SU-DHL-6 (cell line): Measurements from ENCODE around the gene PTGIS.

Experiments used
- H2AFZ ChIP-seq: fragments of 200-600 bp; sonication (generic); 2 replicates; pipeline ENCODE4 v1.6.1; 2014; ENCODE audit warnings: low read depth, mild to moderate bottlenecking, moderate library complexity, mixed read lengths, antibody characterized with exemption, low read length; ENCODE audit not compliant: severe bottlenecking
- H3F3A ChIP-seq: fragments of 200-600 bp; shearing (Covaris generic); 2 replicates; pipeline ENCODE4 v1.6.0; 2016; ENCODE audit warnings: antibody characterized with exemption, mild to moderate bottlenecking; ENCODE audit not compliant: insufficient read depth
- H3K27ac ChIP-seq: fragments of 200-600 bp; sonication (generic); 2 replicates; pipeline ENCODE4 v1.5.1; 2016; ENCODE audit warnings: low read depth, mild to moderate bottlenecking, low read length, moderate library complexity, mixed read lengths
- H3K27me3 ChIP-seq: fragments of 200-600 bp; sonication (generic), shearing (Covaris generic); 2 replicates; pipeline ENCODE4 v1.6.0; 2014; ENCODE audit warnings: mild to moderate bottlenecking, low read length
- H3K36me3 ChIP-seq: fragments of 200-600 bp; sonication (generic); 2 replicates; pipeline ENCODE4 v1.6.1; 2014; ENCODE audit warnings: mild to moderate bottlenecking, low read length, mixed read lengths
- H3K4me2 ChIP-seq: fragments of 300-600, 200-600 bp; shearing (Covaris generic), sonication (generic); 2 replicates; pipeline ENCODE4 v1.6.0; 2014; ENCODE audit warnings: low read length, low read depth, mild to moderate bottlenecking; ENCODE audit not compliant: poor library complexity, severe bottlenecking
- H3K4me3 ChIP-seq: fragments of 200-600 bp; sonication (generic); 2 replicates; pipeline ENCODE4 v1.5.1; 2014; ENCODE audit warnings: antibody characterized with exemption, low read length, mild to moderate bottlenecking, mixed read lengths; ENCODE audit not compliant: insufficient read depth, poor library complexity, severe bottlenecking
- H3K79me2 ChIP-seq: fragments of 200-600 bp; sonication (generic); 2 replicates; pipeline ENCODE4 v1.6.1; 2014; ENCODE audit warnings: mild to moderate bottlenecking, low read length, moderate library complexity; ENCODE audit not compliant: insufficient read depth
- H3K9ac ChIP-seq: fragments of 200-600 bp; sonication (generic); 2 replicates; pipeline ENCODE4 v1.7.0; 2014; ENCODE audit warnings: mild to moderate bottlenecking, low read length
- H3K9me2 ChIP-seq: fragments of 200-600 bp; sonication (generic); replicated peaks from 2 replicates; pipeline ENCODE4 v1.6.1; 2014; ENCODE audit warnings: low read length; ENCODE audit not compliant: insufficient read depth
- H3K9me3 ChIP-seq: fragments of 200-600 bp; sonication (generic); 2 replicates; pipeline ENCODE4 v1.6.1; 2014; ENCODE audit warnings: low read length, mixed read lengths; ENCODE audit not compliant: insufficient read depth
- H4K20me1 ChIP-seq: fragments of 200-600 bp; sonication (generic); 2 replicates; pipeline ENCODE4 v1.6.1; 2014; ENCODE audit warnings: low read depth, mild to moderate bottlenecking, antibody characterized with exemption, low read length, moderate library complexity, mixed read lengths
- EZH2phosphoT487 ChIP-seq: fragments of 200-600 bp; sonication (generic), shearing (Covaris generic); conservative IDR thresholded peaks from 2 replicates; pipeline ENCODE4 v1.6.1; 2018; ENCODE audit warnings: mild to moderate bottlenecking, antibody characterized with exemption, low read length, moderate library complexity, mixed read lengths
- TF ChIP-seq, protein P1 (sequence below): fragments of 200-600 bp; sonication (generic); IDR thresholded peaks from one replicate; pipeline ENCODE4 v1.5.1; 2017; ENCODE audit warnings: antibody characterized with exemption, mild to moderate bottlenecking, low read length, moderate library complexity; ENCODE audit not compliant: insufficient read depth, poor library complexity, severe bottlenecking

Gene PTGIS

DNA sequence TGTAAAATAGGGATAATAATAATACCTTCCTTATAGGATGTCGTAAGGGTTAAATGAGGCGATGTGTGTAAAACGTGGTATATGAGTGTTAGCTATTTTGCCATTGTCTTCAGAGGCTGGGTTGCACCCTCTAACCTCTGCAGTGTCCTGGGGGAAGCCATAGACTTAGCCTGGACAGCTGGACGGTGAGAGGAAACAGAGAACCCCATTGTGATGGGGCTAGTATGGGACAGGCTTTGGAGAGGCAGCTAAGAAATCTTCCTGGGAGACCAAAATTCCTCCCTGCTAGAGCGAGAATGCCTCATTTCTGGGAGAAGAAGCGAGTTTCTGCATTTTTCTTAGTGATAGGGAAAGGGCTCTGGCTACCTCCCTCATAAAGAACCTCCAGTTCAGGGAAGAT lies 108.3 kb downstream of the PTGIS start:
- no peaks in the 10 kb centered on the region; the same call in 1 of the 2 replicates for H3K27me3 ChIP-seq
- no peak overlapping the region for H2AFZ ChIP-seq
- no peak overlapping the region for H3K4me3 ChIP-seq
- TF ChIP-seq, protein P1, sequence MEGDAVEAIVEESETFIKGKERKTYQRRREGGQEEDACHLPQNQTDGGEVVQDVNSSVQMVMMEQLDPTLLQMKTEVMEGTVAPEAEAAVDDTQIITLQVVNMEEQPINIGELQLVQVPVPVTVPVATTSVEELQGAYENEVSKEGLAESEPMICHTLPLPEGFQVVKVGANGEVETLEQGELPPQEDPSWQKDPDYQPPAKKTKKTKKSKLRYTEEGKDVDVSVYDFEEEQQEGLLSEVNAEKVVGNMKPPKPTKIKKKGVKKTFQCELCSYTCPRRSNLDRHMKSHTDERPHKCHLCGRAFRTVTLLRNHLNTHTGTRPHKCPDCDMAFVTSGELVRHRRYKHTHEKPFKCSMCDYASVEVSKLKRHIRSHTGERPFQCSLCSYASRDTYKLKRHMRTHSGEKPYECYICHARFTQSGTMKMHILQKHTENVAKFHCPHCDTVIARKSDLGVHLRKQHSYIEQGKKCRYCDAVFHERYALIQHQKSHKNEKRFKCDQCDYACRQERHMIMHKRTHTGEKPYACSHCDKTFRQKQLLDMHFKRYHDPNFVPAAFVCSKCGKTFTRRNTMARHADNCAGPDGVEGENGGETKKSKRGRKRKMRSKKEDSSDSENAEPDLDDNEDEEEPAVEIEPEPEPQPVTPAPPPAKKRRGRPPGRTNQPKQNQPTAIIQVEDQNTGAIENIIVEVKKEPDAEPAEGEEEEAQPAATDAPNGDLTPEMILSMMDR = no peak
- TF ChIP-seq EZH2phosphoT487 = no peak
- no peak overlapping the region for H3K9ac ChIP-seq
- no peaks in the 10 kb centered on the region for H3K79me2 ChIP-seq
- no peaks in the 10 kb centered on the region for H3K36me3 ChIP-seq
- H3F3A ChIP-seq = no peaks in the 10 kb centered on the region
- H3K9me3 ChIP-seq = no peaks in the 10 kb centered on the region
- no peaks in the 10 kb centered on the region for H4K20me1 ChIP-seq
- H3K4me2 ChIP-seq = no peak overlapping the region
- H3K27ac ChIP-seq = no peak overlapping the region
- H3K9me2 ChIP-seq = no peaks in the 10 kb centered on the region

DNA sequence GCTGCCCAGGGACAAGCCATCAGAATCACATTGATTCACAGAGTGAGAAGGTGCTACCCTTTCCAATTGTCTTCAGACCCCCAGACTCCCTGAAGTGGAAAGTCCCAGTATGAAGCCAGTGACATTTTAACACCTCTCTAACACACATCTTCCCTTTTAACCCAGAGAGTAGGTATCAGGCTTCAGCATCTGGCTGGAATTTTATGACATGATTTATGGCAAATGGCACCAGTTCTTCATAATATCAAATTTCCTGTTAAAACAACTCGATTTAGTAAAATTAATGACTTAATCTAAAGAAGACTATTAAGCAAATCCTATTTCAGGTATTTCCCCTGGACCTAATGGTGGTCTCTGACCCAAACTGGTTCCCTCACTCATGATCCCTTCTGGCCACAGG lies 110.5 kb downstream of the PTGIS start:
- H3K36me3 ChIP-seq = no peaks in the 10 kb centered on the region
- no peaks in the 10 kb centered on the region for H3K9me2 ChIP-seq
- no peak overlapping the region for H3K4me3 ChIP-seq
- H2AFZ ChIP-seq = no peak overlapping the region
- no peak overlapping the region for H3K9ac ChIP-seq
- no peaks in the 10 kb centered on the region for H3F3A ChIP-seq
- H3K27ac ChIP-seq = no peak overlapping the region
- H3K4me2 ChIP-seq = no peak overlapping the region
- TF ChIP-seq EZH2phosphoT487 = no peak
- TF ChIP-seq, protein P1 = no peak
- H3K27me3 ChIP-seq = no peaks in the 10 kb centered on the region; the same call in 1 of the 2 replicates
- H4K20me1 ChIP-seq = no peaks in the 10 kb centered on the region
- no peaks in the 10 kb centered on the region for H3K79me2 ChIP-seq
- no peaks in the 10 kb centered on the region for H3K9me3 ChIP-seq

DNA sequence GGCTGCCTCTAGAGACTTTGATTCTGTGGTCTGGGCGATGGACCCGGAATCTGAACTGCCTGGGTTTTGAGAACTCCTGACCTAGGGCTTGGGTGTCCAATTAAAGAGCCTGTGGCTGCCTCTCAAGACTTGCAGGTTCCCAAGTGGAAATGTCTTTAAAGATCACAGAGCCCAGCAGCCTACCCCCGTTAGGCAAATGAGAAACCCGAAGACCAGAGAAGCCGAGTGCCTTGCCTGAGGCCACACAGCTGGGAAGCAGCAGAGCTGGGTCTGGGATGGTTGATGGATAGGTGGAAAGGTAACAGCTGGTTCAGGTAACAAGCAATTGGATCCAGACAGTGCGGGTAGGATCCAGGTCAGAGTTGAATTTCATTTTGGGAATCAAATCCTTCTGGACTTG lies 111.3 kb downstream of the PTGIS start:
- no peaks in the 10 kb centered on the region for H3K9me3 ChIP-seq
- H3K9me2 ChIP-seq = no peaks in the 10 kb centered on the region
- H4K20me1 ChIP-seq = no peaks in the 10 kb centered on the region
- H3F3A ChIP-seq = no peaks in the 10 kb centered on the region
- no peak overlapping the region for H2AFZ ChIP-seq
- no peak overlapping the region for H3K9ac ChIP-seq
- no peaks in the 10 kb centered on the region for H3K79me2 ChIP-seq
- H3K27ac ChIP-seq = no peak overlapping the region
- no peaks in the 10 kb centered on the region; the same call in 1 of the 2 replicates for H3K27me3 ChIP-seq
- no peak overlapping the region for H3K4me2 ChIP-seq
- TF ChIP-seq, protein P1 = no peak
- no peak for TF ChIP-seq EZH2phosphoT487
- H3K4me3 ChIP-seq = no peak overlapping the region
- no peaks in the 10 kb centered on the region for H3K36me3 ChIP-seq

DNA sequence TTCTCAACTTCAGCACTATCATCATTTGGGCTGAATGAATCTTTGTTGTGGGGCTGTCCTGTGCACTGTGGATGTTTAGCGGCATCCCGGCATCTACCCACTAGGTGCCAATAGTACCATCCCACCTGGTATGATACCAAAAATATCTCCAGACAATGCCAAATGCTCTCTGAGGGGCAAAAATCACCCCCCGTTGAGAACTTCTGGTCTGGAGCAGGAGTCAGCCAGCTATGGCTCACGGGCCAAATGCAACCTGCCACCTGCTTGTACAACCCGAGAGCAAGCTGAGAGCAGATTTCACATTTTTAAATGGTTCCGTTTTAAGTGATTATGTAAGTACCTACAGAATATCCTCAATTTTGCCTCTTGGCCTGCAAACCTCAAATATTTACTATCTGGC lies 112.2 kb downstream of the PTGIS start:
- Histone ChIP-seq H3K36me3 (no peaks in the 10 kb centered on the region), H3K9me3 (no peaks in the 10 kb centered on the region), H3K27ac (no peak overlapping the region), H3K4me2 (no peak overlapping the region), H3K9ac (no peak overlapping the region), H3K9me2 (no peaks in the 10 kb centered on the region), H3K27me3 (no peaks in the 10 kb centered on the region), H3K4me3 (no peak overlapping the region), H2AFZ (no peak overlapping the region), H3F3A (no peaks in the 10 kb centered on the region), H3K79me2 (no peaks in the 10 kb centered on the region), H4K20me1 (no peaks in the 10 kb centered on the region)
- TF ChIP-seq EZH2phosphoT487 = no peak
- TF ChIP-seq, protein P1 = no peak
